Smooth muscle cell (in vitro differentiated cells): ENCODE data around the gene NUMB. TPM values are rescaled to one million over a fixed set of nuclear protein-coding genes. Genes with fewer than 3 reads are reported as not detected.
"Not testable (repeated sequence)": the region's sequence is repeated elsewhere in the genome, so short reads cannot be mapped to it uniquely, and the experiment has no call there.

ENCODE experiments used
- DNase-seq: peaks from one replicate; lab custom pipeline; 2025; ENCODE audit not compliant: unreplicated experiment; lab: John Stamatoyannopoulos, UW
- H2AFZ ChIP-seq: fragments of 200-600 bp; sonication (generic); 2 replicates; pipeline ENCODE4 v1.6.0; 2016; ENCODE audit warnings: antibody characterized with exemption, low read depth, mild to moderate bottlenecking
- H3F3A ChIP-seq: fragments of 200-600 bp; sonication (generic); 2 replicates; pipeline ENCODE4 v1.6.0; 2017; ENCODE audit warnings: antibody characterized with exemption, low read depth
- H3K27ac ChIP-seq: fragments of 200-600 bp; sonication (generic); 2 replicates; pipeline ENCODE4 v1.5.1; 2016; ENCODE audit warnings: low read depth, mild to moderate bottlenecking
- H3K27me3 ChIP-seq: fragments of 200-600 bp; sonication (generic); 2 replicates; pipeline ENCODE4 v1.6.1; 2016; ENCODE audit warnings: low read depth, mild to moderate bottlenecking
- H3K36me3 ChIP-seq: fragments of 200-600 bp; sonication (generic); 2 replicates; pipeline ENCODE4 v1.5.1; 2016; ENCODE audit warnings: low read depth
- H3K4me1 ChIP-seq: fragments of 200-600 bp; sonication (generic); 2 replicates; pipeline ENCODE4 v1.5.1; 2016; ENCODE audit warnings: low read depth
- H3K4me2 ChIP-seq: fragments of 200-600 bp; sonication (generic); 2 replicates; pipeline ENCODE4 v1.6.0; 2016; ENCODE audit warnings: mild to moderate bottlenecking
- H3K4me3 ChIP-seq: fragments of 200-600 bp; sonication (generic); 2 replicates; pipeline ENCODE4 v1.5.1; 2016; ENCODE audit warnings: mild to moderate bottlenecking
- H3K79me2 ChIP-seq: fragments of 200-600 bp; sonication (generic); 2 replicates; pipeline ENCODE4 v1.6.0; 2016; ENCODE audit warnings: low read depth, mild to moderate bottlenecking
- H3K9ac ChIP-seq: fragments of 200-600 bp; sonication (generic); 2 replicates; pipeline ENCODE4 v1.6.0; 2016; ENCODE audit warnings: low read depth
- H3K9me3 ChIP-seq: fragments of 200-600 bp; sonication (generic); replicated peaks from 2 replicates; pipeline ENCODE4 v1.5.1; 2016; ENCODE audit warnings: low read depth
- H4K20me1 ChIP-seq: fragments of 200-600 bp; sonication (generic); 2 replicates; pipeline ENCODE4 v1.6.0; 2016; ENCODE audit warnings: low read depth
- WGBS: methylation state at CpG from one replicate; pipeline ENCODE4 v1.1.7; 2016; ENCODE audit warnings: low lambda C conversion rate; 5-methylcytosine and 5-hydroxymethylcytosine counted together
- polyA plus RNA-seq: library from polyadenylated mRNA; unstranded; fragments of >200 nt; fragmentation: Nextera tagmentation; extraction: Ambion mirVana; gene quantifications from 2 replicates; pipeline ENCODE4 v1.2.1, GENCODE V29; 2016
- total RNA-seq: library from RNA; depleted of rRNA; stranded (reverse); fragments of >200 nt; gene quantifications from 2 replicates; pipeline ENCODE4 v1.2.3, GENCODE V29; 2014
- TF ChIP-seq, protein P1 (sequence below): fragments of 200-600 bp; sonication (generic); IDR thresholded peaks from 2 replicates; pipeline ENCODE4 v1.5.1; 2017; ENCODE audit warnings: borderline replicate concordance, mild to moderate bottlenecking, antibody characterized with exemption; ENCODE audit not compliant: insufficient read depth, poor library complexity, severe bottlenecking

NUMB gene
- total and polyA plus RNA-seq, 2 experiments from 2014 or later = 34.5 to 57.4 TPM

DNA sequence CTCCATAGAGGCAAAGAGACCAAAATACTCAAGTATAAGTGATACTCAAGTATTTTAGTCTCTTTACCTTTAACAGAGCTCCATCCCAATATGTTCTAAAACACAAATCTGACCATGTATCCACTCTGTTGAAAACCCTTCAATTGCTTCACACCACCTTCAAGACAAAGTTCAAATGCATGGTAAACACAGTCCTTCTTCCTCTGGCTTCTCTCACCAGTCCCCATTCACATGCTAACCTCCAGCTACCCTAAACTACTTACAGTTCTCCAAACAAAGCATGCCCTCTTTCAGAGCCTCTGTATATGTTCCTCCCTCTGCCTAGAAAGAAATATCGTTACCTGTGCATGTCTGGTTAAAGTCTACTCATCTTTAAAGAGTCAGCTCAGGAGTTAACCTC is 100.2 kb downstream of the NUMB start:
- Histone ChIP-seq H3K9me3 (no peaks in the 10 kb centered on the region), H3K4me1 (no peaks in the 10 kb centered on the region), H3K79me2 (peaks cover 43% of the 10 kb centered on the region), H3F3A (no peaks in the 10 kb centered on the region), H2AFZ (no peak overlapping the region), H3K27ac (no peak overlapping the region), H3K36me3 (no peaks in the 10 kb centered on the region), H4K20me1 (peaks cover 91% of the 10 kb centered on the region), H3K4me3 (no peak overlapping the region), H3K4me2 (no peak overlapping the region), H3K27me3 (no peaks in the 10 kb centered on the region), H3K9ac (no peak overlapping the region)
- TF ChIP-seq, protein P1, sequence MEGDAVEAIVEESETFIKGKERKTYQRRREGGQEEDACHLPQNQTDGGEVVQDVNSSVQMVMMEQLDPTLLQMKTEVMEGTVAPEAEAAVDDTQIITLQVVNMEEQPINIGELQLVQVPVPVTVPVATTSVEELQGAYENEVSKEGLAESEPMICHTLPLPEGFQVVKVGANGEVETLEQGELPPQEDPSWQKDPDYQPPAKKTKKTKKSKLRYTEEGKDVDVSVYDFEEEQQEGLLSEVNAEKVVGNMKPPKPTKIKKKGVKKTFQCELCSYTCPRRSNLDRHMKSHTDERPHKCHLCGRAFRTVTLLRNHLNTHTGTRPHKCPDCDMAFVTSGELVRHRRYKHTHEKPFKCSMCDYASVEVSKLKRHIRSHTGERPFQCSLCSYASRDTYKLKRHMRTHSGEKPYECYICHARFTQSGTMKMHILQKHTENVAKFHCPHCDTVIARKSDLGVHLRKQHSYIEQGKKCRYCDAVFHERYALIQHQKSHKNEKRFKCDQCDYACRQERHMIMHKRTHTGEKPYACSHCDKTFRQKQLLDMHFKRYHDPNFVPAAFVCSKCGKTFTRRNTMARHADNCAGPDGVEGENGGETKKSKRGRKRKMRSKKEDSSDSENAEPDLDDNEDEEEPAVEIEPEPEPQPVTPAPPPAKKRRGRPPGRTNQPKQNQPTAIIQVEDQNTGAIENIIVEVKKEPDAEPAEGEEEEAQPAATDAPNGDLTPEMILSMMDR = no peak
- DNase-seq = no peak
- WGBS = 84% methylated on average over 1 of the region's 1 CpG

DNA sequence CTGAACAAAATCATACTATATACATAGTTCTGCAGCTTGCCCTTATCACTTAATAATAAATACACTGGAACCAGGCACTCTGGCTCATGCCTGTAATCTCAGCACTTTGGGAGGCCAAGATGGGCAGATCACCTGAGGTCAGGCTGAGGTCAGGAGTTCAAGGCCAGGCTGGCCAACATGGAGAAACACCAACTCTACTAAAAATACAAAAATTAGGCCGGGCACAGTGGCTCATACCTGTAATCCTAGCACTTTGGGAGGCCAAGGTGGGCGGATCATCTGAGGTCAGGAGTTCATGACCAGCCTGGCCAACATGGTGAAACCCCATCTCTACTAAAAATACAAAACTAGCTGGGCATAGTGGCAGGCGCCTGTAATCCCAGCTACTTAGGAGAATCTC is 109.3 kb downstream of the NUMB start:
- not testable (repeated sequence) for H3K4me3 ChIP-seq

DNA sequence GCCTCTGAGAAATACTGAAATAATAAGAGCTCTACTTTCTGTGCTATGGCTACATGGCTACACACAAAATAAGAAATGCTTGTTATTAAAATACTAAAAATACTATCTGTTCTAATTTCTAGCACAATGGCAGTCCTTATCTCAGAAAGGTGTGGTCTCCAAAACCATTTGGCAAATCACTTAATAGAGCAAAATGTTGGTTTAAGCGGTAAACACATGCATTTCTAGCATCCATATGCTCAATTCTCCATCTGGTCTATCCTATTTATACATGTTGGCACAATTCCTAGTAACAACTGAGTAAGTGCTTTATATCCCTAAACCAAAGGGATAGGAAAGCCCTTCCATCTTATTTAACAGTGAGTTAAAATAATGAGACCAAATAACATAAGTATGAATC is 114.0 kb downstream of the NUMB start:
- no peak overlapping the region for H3K27ac ChIP-seq
- TF ChIP-seq, protein P1 = no peak
- H3K9me3 ChIP-seq = no peaks in the 10 kb centered on the region
- peaks cover 99% of the 10 kb centered on the region for H4K20me1 ChIP-seq
- H2AFZ ChIP-seq = no peak overlapping the region
- H3K4me1 ChIP-seq = no peaks in the 10 kb centered on the region
- H3K4me3 ChIP-seq = no peak overlapping the region
- no peak overlapping the region for H3K4me2 ChIP-seq
- H3K79me2 ChIP-seq = peaks cover 17% of the 10 kb centered on the region
- no peak for DNase-seq
- no peaks in the 10 kb centered on the region for H3K27me3 ChIP-seq
- WGBS = 96% methylated on average over 1 of the region's 1 CpG
- H3F3A ChIP-seq = peaks cover 6% of the 10 kb centered on the region
- no peaks in the 10 kb centered on the region for H3K36me3 ChIP-seq
- no peak overlapping the region for H3K9ac ChIP-seq

More for the DNA sequence above, 109.3 kb downstream of the NUMB start:
- H3F3A ChIP-seq, H3K27me3 ChIP-seq, H3K27ac ChIP-seq, DNase-seq, H3K9ac ChIP-seq, H2AFZ ChIP-seq, H3K4me2 ChIP-seq, H3K9me3 ChIP-seq, H3K36me3 ChIP-seq, H3K4me1 ChIP-seq: not testable (repeated sequence)
- H4K20me1 ChIP-seq = peaks cover 87% of the 10 kb centered on the region
- peaks cover 11% of the 10 kb centered on the region for H3K79me2 ChIP-seq
- WGBS = 92% methylated on average over 3 of the region's 3 CpGs

DNA sequence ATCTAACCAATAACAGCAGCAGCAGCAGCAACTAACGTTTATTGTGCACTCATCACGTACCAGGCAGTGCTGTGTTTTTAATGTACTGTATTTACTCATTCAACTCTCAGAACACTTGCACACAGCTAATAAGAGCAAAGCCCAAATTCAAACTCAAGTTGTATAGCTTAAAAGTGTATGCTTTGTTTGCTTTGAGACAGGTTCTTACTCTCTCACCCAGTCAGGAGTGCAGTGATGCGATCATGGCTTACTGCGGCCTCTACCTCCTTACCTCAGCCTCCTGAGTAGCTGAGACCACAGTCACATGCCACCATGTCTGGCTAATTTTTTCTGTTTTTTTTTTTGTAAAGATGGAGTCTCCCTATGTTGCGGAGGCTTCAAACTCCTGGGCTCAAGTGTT is 115.7 kb downstream of the NUMB start:
- Histone ChIP-seq H4K20me1 (peaks cover 98% of the 10 kb centered on the region), H3K36me3 (no peaks in the 10 kb centered on the region), H3K9ac (no peak overlapping the region), H3K27ac (no peak overlapping the region), H3K27me3 (no peaks in the 10 kb centered on the region), H3F3A (peaks cover 5% of the 10 kb centered on the region), H3K4me3 (no peak overlapping the region), H2AFZ (no peak overlapping the region), H3K9me3 (no peaks in the 10 kb centered on the region), H3K79me2 (peaks cover 21% of the 10 kb centered on the region), H3K4me1 (no peaks in the 10 kb centered on the region), H3K4me2 (no peak overlapping the region)
- DNase-seq = no peak
- TF ChIP-seq, protein P1 = no peak
- WGBS = 97% methylated on average over 5 of the region's 5 CpGs
